GM12875 (cell line): ENCODE data around the gene BCOR.

ENCODE experiments used
- H3K4me3 ChIP-seq: one replicate; pipeline ENCODE4 v1.5.1; 2011; ENCODE audit warnings: low read depth, low read length, control low read depth
- TF ChIP-seq, protein P1 (sequence below): IDR thresholded peaks from 2 replicates; pipeline ENCODE4 v1.5.1; 2011; ENCODE audit warnings: low read depth, mild to moderate bottlenecking, control low read depth, inconsistent platforms, low read length, moderate library complexity, borderline replicate concordance; ENCODE audit not compliant: insufficient read depth

Gene BCOR

DNA sequence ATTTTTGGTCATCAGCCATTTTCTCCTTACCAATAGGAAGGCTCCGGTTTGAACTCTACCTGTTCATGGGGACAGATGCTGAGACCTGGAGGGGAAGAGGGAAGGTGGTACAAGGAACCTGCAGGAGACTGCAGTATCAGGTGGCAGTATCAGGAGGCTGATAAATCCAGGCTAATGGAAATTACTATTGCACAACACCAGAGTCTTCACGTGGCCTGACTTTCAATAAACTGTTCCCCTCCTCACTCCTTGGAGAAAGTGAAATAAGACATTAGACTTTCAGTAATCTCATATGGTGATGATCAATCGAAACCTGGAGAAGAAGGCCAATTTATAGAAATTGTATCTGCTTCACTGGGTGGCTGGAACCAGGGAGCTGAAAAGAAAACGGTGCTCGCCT is 46.2 kb upstream of the BCOR start:
- H3K4me3 ChIP-seq = no peak overlapping the region
- TF ChIP-seq, protein P1, sequence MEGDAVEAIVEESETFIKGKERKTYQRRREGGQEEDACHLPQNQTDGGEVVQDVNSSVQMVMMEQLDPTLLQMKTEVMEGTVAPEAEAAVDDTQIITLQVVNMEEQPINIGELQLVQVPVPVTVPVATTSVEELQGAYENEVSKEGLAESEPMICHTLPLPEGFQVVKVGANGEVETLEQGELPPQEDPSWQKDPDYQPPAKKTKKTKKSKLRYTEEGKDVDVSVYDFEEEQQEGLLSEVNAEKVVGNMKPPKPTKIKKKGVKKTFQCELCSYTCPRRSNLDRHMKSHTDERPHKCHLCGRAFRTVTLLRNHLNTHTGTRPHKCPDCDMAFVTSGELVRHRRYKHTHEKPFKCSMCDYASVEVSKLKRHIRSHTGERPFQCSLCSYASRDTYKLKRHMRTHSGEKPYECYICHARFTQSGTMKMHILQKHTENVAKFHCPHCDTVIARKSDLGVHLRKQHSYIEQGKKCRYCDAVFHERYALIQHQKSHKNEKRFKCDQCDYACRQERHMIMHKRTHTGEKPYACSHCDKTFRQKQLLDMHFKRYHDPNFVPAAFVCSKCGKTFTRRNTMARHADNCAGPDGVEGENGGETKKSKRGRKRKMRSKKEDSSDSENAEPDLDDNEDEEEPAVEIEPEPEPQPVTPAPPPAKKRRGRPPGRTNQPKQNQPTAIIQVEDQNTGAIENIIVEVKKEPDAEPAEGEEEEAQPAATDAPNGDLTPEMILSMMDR = no peak

DNA sequence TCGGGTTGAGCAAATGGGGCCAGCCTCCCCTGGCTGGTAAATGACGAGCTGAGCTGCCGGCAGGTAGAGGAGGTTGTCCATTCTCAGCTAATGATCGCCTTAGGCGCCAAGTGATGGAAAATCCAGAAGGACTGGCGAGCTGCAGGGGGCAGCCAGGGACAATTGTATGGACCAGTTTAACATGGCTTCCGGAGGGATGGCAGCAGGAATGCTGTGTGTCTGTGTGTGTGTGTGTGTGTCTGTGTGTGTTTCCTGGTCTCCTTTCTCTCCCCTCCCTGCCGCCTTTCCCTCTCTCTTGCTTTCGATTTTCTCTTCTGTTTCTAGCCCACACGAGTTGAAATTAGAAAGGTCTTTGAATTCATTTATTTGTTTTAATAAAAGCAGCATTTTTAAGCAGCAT is 45.2 kb upstream of the BCOR start:
- TF ChIP-seq, protein P1 = no peak
- H3K4me3 ChIP-seq = no peak overlapping the region

DNA sequence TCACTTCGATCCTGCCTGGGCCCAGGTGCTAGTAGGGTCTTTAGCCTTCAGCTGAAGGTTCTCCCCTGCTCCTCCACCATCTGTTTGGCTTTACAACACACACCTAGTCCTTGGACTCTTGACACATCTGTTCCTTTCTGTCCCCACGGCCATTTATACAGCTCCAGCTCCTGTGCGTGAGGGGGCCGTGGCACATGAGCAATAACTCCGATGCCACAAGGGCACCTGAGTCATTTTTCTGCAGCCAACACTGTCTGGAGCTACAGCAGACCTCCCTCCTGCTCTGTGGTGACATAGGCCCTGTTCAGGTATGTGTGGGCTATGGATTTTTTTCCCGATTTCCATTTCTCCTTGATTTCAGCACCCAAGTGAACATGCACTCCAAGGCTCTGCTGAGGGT is 44.7 kb upstream of the BCOR start:
- TF ChIP-seq, protein P1 = no peak
- H3K4me3 ChIP-seq = no peak overlapping the region

GRCh38 chrX:40140706-40141499 is 43.1 kb upstream of the BCOR start:
- no peak overlapping the region for H3K4me3 ChIP-seq
- TF ChIP-seq, protein P1 = no peak

- TF ChIP-seq, protein P1 = no peak
- no peak overlapping the region for H3K4me3 ChIP-seq
Measured at GRCh38 chrX:40132751-40133150, 35.0 kb upstream of the BCOR start.

DNA sequence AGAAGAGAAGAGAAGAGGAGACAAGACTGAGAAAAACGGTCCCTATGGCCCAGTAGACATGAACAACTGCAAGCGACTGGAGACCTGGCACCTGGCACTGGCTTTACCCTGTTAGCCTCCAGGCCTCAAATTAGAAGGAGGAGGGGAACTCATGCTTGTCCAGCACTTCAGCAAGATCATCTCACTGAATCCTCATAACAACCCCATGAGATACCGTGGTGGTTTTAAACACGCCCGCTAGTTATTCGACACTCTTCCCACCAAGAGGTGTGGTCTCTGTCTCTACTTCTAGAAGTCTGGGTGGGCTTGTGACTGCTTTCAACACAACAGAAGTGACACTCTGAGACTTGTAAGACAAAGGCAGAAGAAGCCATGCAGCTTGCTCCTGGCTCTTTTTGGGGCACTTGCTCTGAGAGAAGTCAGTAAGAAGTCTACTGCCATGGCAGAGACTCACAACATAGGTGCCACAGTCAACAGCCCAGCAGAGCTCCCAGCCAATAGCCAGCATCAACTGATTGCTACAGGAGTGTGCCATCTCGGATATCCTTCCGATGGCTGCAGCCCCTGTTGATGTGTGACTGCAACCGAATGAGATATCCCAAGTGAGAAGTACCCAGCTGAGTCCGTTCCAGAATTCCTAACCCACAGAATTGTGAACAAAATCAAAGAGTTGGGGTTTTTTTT is 34.0 kb upstream of the BCOR start:
- H3K4me3 ChIP-seq = no peak overlapping the region
- TF ChIP-seq, protein P1 = no peak

- TF ChIP-seq, protein P1 = no peak
- H3K4me3 ChIP-seq = no peak overlapping the region
Measured at GRCh38 chrX:40130207-40130606, 32.4 kb upstream of the BCOR start.
